Karpas-422 (cell line): ENCODE results near the gene ESAM. TPM values are rescaled to one million over a fixed set of nuclear protein-coding genes. Genes with fewer than 3 reads are reported as not detected.

Experiments used
- DNase-seq: peaks from one replicate; pipeline ENCODE4 v3.0.0-alpha.2; 2015
- H2AFZ ChIP-seq: fragments of 200-600 bp; sonication (generic); 2 replicates; pipeline ENCODE4 v1.6.1; 2014; ENCODE audit warnings: antibody characterized with exemption, low read length, mixed read lengths
- H3K27ac ChIP-seq: fragments of 200-600 bp; sonication (generic); 2 replicates; pipeline ENCODE4 v1.5.1; 2014; ENCODE audit warnings: mild to moderate bottlenecking, low read length, moderate library complexity
- H3K27me3 ChIP-seq: fragments of 200-600 bp; sonication (generic); 2 replicates; pipeline ENCODE4 v1.6.1; 2014; ENCODE audit warnings: low read length, mixed read lengths
- H3K36me3 ChIP-seq: fragments of 200-600 bp; sonication (generic); 2 replicates; pipeline ENCODE4 v1.6.1; 2014; ENCODE audit warnings: low read length, mixed read lengths; ENCODE audit not compliant: insufficient read depth
- H3K4me1 ChIP-seq: fragments of 200-600 bp; sonication (generic); 2 replicates; pipeline ENCODE4 v1.6.1; 2014; ENCODE audit warnings: mild to moderate bottlenecking, low read length, mixed read lengths
- H3K4me2 ChIP-seq: fragments of 200-600 bp; sonication (generic); 2 replicates; pipeline ENCODE4 v1.6.1; 2014; ENCODE audit warnings: low read length, low read depth, mild to moderate bottlenecking; ENCODE audit not compliant: poor library complexity, severe bottlenecking
- H3K4me3 ChIP-seq: fragments of 200-600 bp; sonication (generic); 2 replicates; pipeline ENCODE4 v1.5.1; 2014; ENCODE audit warnings: mild to moderate bottlenecking, antibody characterized with exemption, low read length, mixed read lengths
- H3K79me2 ChIP-seq: fragments of 200-600 bp; sonication (generic); 2 replicates; pipeline ENCODE4 v1.6.1; 2014; ENCODE audit warnings: mild to moderate bottlenecking, low read length, mixed read lengths
- H3K9ac ChIP-seq: fragments of 200-600 bp; sonication (generic); 2 replicates; pipeline ENCODE4 v1.6.0; 2014; ENCODE audit warnings: low read length
- H3K9me2 ChIP-seq: fragments of 200-600 bp; sonication (generic), shearing (Covaris generic); replicated peaks from 2 replicates; pipeline ENCODE4 v1.6.0; 2014; ENCODE audit warnings: mild to moderate bottlenecking, low read length, moderate library complexity; ENCODE audit not compliant: insufficient read depth
- H3K9me3 ChIP-seq: fragments of 300-700, 200-600 bp; sonication (generic); 2 replicates; pipeline ENCODE4 v1.6.1; 2014; ENCODE audit warnings: low read length, mixed read lengths
- H4K20me1 ChIP-seq: fragments of 200-600 bp; sonication (generic); 2 replicates; pipeline ENCODE4 v1.6.1; 2014; ENCODE audit warnings: mild to moderate bottlenecking, antibody characterized with exemption, low read length, low read depth; ENCODE audit not compliant: insufficient read depth
- total RNA-seq: library from RNA; depleted of rRNA; stranded (reverse); fragments of >200 nt; shearing (Covaris generic); gene quantifications from 2 replicates; pipeline ENCODE4 v1.2.3, GENCODE V29; 2014; ENCODE audit warnings: low replicate concordance

The ESAM gene
- total RNA-seq, 1 experiment from 2014 or later, result not detected

- Histone ChIP-seq H3K36me3 (no peaks in the 10 kb centered on the region), H3K9me3 (no peaks in the 10 kb centered on the region), H3K4me2 (no peak overlapping the region), H3K27ac (no peak overlapping the region), H2AFZ (no peak overlapping the region), H3K9ac (no peak overlapping the region), H3K27me3 (no peaks in the 10 kb centered on the region), H3K9me2 (no peaks in the 10 kb centered on the region), H3K4me3 (no peak overlapping the region), H3K79me2 (no peaks in the 10 kb centered on the region), H3K4me1 (peaks cover 20% of the 10 kb centered on the region), H4K20me1 (no peaks in the 10 kb centered on the region)
- no peak for DNase-seq
These were observed 4.1 kb upstream of the ESAM start for GRCh38 chr11:124766156-124766555.

DNA sequence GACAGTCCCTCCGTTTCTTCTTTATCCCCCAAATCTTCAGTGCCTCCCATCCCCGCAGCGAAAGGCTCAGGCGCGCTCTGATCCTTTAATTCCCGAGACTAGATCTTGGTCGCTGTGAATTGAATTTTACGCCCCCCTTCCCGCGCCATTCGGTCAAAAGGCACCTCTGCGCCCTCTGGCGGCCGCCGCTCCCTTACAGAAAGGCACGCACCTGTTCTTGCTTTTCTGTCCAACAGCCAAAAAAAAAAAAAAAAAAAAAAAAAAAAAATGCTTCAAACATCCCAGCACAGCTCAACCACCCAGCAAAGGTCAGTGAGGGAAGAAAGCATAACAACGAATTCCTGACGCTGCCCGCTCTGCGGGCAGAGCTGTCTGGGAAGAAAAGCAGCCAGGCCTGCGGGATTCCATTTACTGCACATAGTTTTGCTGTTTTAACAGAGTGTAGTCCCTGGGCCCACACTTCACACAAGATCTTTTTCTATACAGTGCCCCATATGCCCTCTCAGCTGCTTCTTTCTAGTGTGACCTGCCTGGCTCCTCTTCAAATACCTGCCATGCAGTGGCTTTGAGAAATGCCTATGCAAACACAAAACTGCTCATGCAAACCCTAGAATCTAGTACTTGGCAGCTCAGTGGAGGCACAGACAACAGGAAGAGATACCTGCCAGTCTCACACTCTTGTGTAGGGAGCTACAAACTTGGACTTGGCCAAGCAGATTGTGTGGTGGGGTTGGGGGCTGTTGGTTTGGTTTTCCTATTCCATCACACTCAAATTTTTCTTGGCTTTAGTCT is 1.3 kb upstream of the ESAM start:
- Histone ChIP-seq H3K9me3 (no peaks in the 10 kb centered on the region), H3K36me3 (no peaks in the 10 kb centered on the region), H3K9ac (peak overlapping the region; percentile 45), H3K4me3 (peak overlapping the region; percentile 59; the same call in 1 of the 2 replicates), H3K9me2 (no peaks in the 10 kb centered on the region), H4K20me1 (no peaks in the 10 kb centered on the region), H3K27ac (no peak overlapping the region), H3K79me2 (no peaks in the 10 kb centered on the region), H3K27me3 (no peaks in the 10 kb centered on the region), H3K4me1 (peaks cover 24% of the 10 kb centered on the region), H2AFZ (no peak overlapping the region), H3K4me2 (peak overlapping the region; percentile 69)
- DNase-seq, result peak; percentile 75

DNA sequence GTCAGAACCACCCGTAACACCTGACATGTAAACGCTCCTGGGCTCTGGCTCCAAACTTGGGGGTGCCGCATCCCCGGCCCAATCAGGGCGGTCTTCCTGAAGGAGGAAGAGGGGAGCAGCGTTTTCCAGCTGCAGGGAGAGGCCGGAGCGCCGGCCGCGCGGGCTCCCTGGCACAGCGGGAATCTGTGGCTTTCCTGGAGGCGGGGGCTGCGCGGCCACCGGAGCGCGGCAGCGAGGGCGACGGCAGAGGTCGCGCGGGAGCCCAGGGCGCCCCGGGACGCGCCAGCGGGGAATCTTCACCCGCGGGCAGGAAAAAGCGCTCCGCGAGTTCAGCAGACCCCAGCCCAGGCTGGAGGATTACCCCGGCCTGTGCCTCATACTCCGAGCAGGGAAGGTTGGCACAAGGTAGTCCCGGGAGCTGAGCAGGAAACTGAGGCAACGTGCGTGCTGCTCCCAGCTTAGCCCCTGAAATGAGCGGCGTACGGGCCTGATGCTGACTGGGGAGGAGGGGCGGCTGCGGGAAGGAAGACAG is 600 bp upstream of the ESAM start:
- peak overlapping the region; percentile 59; the same call in 1 of the 2 replicates for H3K4me3 ChIP-seq
- H3K4me1 ChIP-seq, result peaks cover 24% of the 10 kb centered on the region
- no peaks in the 10 kb centered on the region for H3K9me3 ChIP-seq
- peak overlapping the region; percentile 69 for H3K4me2 ChIP-seq
- H3K27me3 ChIP-seq, result no peaks in the 10 kb centered on the region
- no peaks in the 10 kb centered on the region for H4K20me1 ChIP-seq
- H3K79me2 ChIP-seq, result no peaks in the 10 kb centered on the region
- DNase-seq, result no peak
- no peak overlapping the region for H2AFZ ChIP-seq
- H3K9ac ChIP-seq, result peak overlapping the region; percentile 45
- H3K9me2 ChIP-seq, result no peaks in the 10 kb centered on the region
- no peaks in the 10 kb centered on the region for H3K36me3 ChIP-seq
- no peak overlapping the region for H3K27ac ChIP-seq

DNA sequence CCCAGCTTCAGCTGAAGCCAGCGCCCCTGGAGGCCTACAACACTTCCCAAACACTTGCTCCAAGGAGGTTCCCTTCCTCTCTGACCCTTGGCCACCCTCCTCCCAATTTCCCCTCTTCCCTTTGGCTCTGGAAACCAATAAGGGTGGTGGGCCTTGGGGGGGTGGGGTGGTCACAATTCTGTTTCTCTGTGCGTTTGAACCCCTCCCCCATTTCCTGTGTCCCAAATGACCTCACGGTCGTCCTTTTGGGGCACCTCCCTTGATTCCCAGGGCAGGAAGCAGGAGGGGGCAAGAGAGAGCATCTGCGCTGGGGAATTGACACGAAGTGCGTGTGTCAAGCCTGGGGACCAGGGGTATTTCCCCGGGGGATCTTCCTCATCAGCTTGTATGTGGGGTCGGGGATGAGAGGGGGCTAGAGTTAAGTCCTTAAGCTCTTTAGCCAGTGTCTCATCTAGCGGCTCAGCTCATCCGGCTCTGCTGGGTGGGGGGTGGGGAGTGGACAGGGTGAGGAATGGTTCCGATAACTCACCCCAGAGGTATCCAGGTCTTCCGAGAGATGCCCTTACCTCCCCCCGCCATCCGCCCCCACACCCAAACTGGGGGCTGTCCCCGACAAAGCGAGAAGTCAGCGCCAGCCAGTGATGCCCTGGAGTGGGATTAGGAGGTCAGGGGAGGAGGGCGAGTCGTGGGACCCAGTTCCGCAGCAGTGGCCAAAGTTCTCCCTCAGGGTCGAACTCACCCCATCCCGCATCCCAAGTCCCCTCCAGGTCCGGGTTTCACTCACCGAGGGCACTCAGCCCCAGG is 587 bp downstream of the ESAM start:
- Histone ChIP-seq H3K79me2 (no peaks in the 10 kb centered on the region), H3K27me3 (no peaks in the 10 kb centered on the region), H2AFZ (no peak overlapping the region), H3K9me3 (no peaks in the 10 kb centered on the region), H3K4me2 (peak overlapping the region; percentile 69), H3K9me2 (no peaks in the 10 kb centered on the region), H3K27ac (no peak overlapping the region), H3K4me3 (peak overlapping the region; percentile 59; the same call in 1 of the 2 replicates), H4K20me1 (no peaks in the 10 kb centered on the region), H3K4me1 (peaks cover 24% of the 10 kb centered on the region), H3K36me3 (no peaks in the 10 kb centered on the region), H3K9ac (no peak overlapping the region)
- no peak for DNase-seq

DNA sequence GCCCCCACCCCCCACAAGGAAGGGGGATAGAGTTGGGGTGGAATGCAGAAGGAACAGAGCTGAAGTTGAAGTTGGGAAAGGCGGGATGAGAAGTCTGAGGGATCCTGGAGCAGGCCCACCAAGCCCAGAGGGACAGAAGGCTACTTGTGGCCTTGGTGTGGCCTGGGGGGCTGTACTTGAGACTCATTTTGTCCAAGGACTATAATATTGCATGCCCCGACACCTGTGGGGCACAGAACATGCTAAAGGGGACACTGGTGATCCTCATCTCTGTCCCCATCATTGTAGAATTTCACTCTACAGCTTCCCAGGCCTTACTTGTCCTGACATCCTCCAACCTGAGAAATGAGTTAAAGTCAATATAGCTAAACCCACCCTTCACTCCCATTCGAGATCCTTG is 1.3 kb downstream of the ESAM start:
- no peak for DNase-seq
- Histone ChIP-seq H3K27me3 (no peaks in the 10 kb centered on the region), H3K4me2 (no peak overlapping the region), H3K4me1 (peaks cover 24% of the 10 kb centered on the region), H3K9me2 (no peaks in the 10 kb centered on the region), H4K20me1 (no peaks in the 10 kb centered on the region), H2AFZ (no peak overlapping the region), H3K4me3 (no peak overlapping the region), H3K79me2 (no peaks in the 10 kb centered on the region), H3K9ac (no peak overlapping the region), H3K27ac (no peak overlapping the region), H3K9me3 (no peaks in the 10 kb centered on the region), H3K36me3 (no peaks in the 10 kb centered on the region)

DNA sequence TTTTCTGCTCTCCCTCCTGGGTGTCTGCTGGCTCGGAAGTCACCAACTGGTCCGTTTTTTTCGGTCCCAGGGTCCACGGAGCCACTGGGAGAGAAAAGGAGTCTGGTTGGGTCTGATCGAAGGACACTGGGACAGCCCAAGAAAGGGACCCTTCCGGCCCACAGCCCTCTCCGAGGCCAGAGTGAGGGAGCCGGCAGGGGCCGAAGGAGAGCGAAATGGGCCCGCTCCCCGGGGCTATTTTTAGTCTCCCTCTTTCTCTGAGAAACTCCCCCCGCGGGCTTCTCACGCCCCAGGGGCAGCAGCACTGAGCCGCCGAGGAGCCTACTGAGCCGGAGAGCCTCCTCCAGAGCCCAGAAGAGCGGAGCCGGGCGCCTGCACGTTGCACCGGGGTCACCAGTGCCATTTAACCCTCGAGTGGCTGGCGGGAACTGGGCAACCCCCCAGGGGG is 1.9 kb downstream of the ESAM start:
- H2AFZ ChIP-seq, result no peak overlapping the region
- no peak overlapping the region for H3K4me3 ChIP-seq
- H3K36me3 ChIP-seq, result no peaks in the 10 kb centered on the region
- no peaks in the 10 kb centered on the region for H3K27me3 ChIP-seq
- no peak overlapping the region for H3K27ac ChIP-seq
- H3K4me2 ChIP-seq, result no peak overlapping the region
- no peaks in the 10 kb centered on the region for H3K9me2 ChIP-seq
- H4K20me1 ChIP-seq, result no peaks in the 10 kb centered on the region
- H3K79me2 ChIP-seq, result no peaks in the 10 kb centered on the region
- no peak overlapping the region for H3K9ac ChIP-seq
- H3K4me1 ChIP-seq, result peaks cover 24% of the 10 kb centered on the region
- no peaks in the 10 kb centered on the region for H3K9me3 ChIP-seq
- DNase-seq, result no peak

GRCh38 chr11:124759266-124760204 is 2.6 kb downstream of the ESAM start:
- Histone ChIP-seq H3K27me3 (no peaks in the 10 kb centered on the region), H2AFZ (no peak overlapping the region), H3K9ac (no peak overlapping the region), H3K27ac (no peak overlapping the region), H3K9me3 (no peaks in the 10 kb centered on the region), H3K36me3 (no peaks in the 10 kb centered on the region), H3K4me3 (no peak overlapping the region), H3K4me2 (no peak overlapping the region), H4K20me1 (no peaks in the 10 kb centered on the region), H3K9me2 (no peaks in the 10 kb centered on the region), H3K4me1 (peaks cover 24% of the 10 kb centered on the region), H3K79me2 (no peaks in the 10 kb centered on the region)
- no peak for DNase-seq
